Epithelial cell of proximal tubule (primary cell): ENCODE measurements around the gene UNC119B. TPM values are rescaled to one million over a fixed set of nuclear protein-coding genes. Genes with fewer than 3 reads are reported as not detected.

ENCODE experiments used
- DNase-seq: peaks from one replicate; pipeline ENCODE4 v3.0.0-alpha.2; 2011; ENCODE audit warnings: low read depth
- H3K4me3 ChIP-seq: 2 replicates; pipeline ENCODE4 v1.5.1; 2011; ENCODE audit warnings: low read depth, mild to moderate bottlenecking, low read length
- CTCF ChIP-seq: conservative IDR thresholded peaks from 2 replicates; pipeline ENCODE4 v1.5.1; 2012; ENCODE audit warnings: low read depth, mild to moderate bottlenecking, low read length
- total RNA-seq: library from RNA; depleted of rRNA; stranded (reverse); fragments of >200 nt; gene quantifications from 2 replicates; pipeline ENCODE4 v1.2.3, GENCODE V29; 2015

Gene UNC119B
- total RNA-seq, 1 donor from 2014 or later, result 14.9 TPM

- DNase-seq, result no peak
- no peak overlapping the region for H3K4me3 ChIP-seq
- no peak for TF ChIP-seq CTCF
Measured at GRCh38 chr12:120708651-120709050, 1.6 kb upstream of the UNC119B start.

- no peak for DNase-seq
- peak overlapping the region; percentile 79 for H3K4me3 ChIP-seq
- no peak for TF ChIP-seq CTCF
Measured at GRCh38 chr12:120710805-120711296, 593 bp downstream of the UNC119B start.

GRCh38 chr12:120711411-120711810, 1.2 kb downstream of the UNC119B start:
- DNase-seq, result no peak
- H3K4me3 ChIP-seq, result peak overlapping the region; percentile 79
- no peak for TF ChIP-seq CTCF

- H3K4me3 ChIP-seq, result no peak overlapping the region
- DNase-seq, result no peak
- TF ChIP-seq CTCF, result no peak
Measured at GRCh38 chr12:120712610-120713009, 2.4 kb downstream of the UNC119B start.

- no peak for DNase-seq
- TF ChIP-seq CTCF, result peak; percentile 93
- H3K4me3 ChIP-seq, result no peak overlapping the region
Measured at GRCh38 chr12:120713861-120714482, 3.7 kb downstream of the UNC119B start.

- H3K4me3 ChIP-seq, result no peak overlapping the region
- no peak for TF ChIP-seq CTCF
- DNase-seq, result no peak
Measured at GRCh38 chr12:120718055-120718454, 7.8 kb downstream of the UNC119B start.

- no peak overlapping the region for H3K4me3 ChIP-seq
- no peak for TF ChIP-seq CTCF
- peak; percentile 29 for DNase-seq
Measured at GRCh38 chr12:120719072-120719471, 8.8 kb downstream of the UNC119B start.
